ENCODE data around the gene NPC1L1.

DNA sequence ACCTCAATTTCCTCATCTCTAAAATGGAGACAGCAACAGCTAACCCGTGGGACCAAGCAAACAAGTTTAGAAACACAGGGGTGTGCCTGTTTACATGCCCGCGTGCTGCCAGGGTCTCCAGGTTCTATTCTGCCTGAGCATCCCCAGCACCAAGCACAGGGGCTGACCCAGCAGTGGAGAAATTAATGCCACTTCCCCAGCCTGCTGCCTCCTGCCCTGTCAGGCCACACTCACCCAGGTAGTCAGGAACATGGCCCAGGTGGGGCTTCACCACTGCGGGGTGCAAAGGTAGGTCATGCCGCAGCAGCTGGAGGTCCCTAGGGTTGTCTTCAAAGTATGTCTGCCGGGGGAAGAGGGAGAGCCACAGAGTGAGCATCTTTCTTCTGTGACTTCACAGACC, 26.8 kb upstream of the NPC1L1 start:
- TF ChIP-seq CTCF (IDR thresholded peaks at IDR 0.05; ENCODE audit: insufficient read depth, low read length, poor library complexity, severe bottlenecking) (no peak), EZH2phosphoT487 (conservative IDR thresholded peaks at IDR 0.05; ENCODE audit: low read length) (no peak)

All from SU-DHL-6 (cell line).